Keratinocyte (primary cell): ENCODE results near the gene CIDEB. TPM values are rescaled to one million over a fixed set of nuclear protein-coding genes. Genes with fewer than 3 reads are reported as not detected.

ENCODE experiments used
- DNase-seq: peaks from one replicate; pipeline ENCODE4 v3.0.0-alpha.2; 2011; ENCODE audit warnings: low read depth, missing footprints, low spot score
- FAIRE-seq: peaks from 2 replicates; lab custom pipeline; 2011; peaks lifted over from hg19 to GRCh38; lab: Jason Lieb, UNC
- H2AFZ ChIP-seq: 2 replicates; pipeline ENCODE4 v1.6.0; 2012; ENCODE audit warnings: low read length, control low read depth, inconsistent platforms; ENCODE audit not compliant: control insufficient read depth
- H3K27ac ChIP-seq: 2 replicates; pipeline ENCODE4 v1.5.1; 2011; ENCODE audit warnings: low read length; ENCODE audit not compliant: control insufficient read depth, insufficient read depth
- H3K27me3 ChIP-seq: 3 replicates; pipeline ENCODE4 v1.6.0; 2011; ENCODE audit warnings: low read length; ENCODE audit not compliant: control insufficient read depth, insufficient read depth; ENCODE audit errors: extremely low read depth
- H3K36me3 ChIP-seq, 2 experiments: 2 replicates in 1 of 2; 3 replicates in 1 of 2; pipeline ENCODE4 v1.5.1; 2011; ENCODE audit warnings: low read length in 2 of 2, mild to moderate bottlenecking in 1 of 2; ENCODE audit not compliant: control insufficient read depth in 2 of 2, insufficient read depth in 2 of 2; ENCODE audit errors: extremely low read depth in 1 of 2
- H3K4me1 ChIP-seq: 3 replicates; pipeline ENCODE4 v1.5.1; 2011; ENCODE audit warnings: low read length; ENCODE audit not compliant: control insufficient read depth, insufficient read depth; ENCODE audit errors: extremely low read depth
- H3K4me2 ChIP-seq: 3 replicates; pipeline ENCODE4 v1.6.0; 2011; ENCODE audit warnings: low read depth, low read length; ENCODE audit not compliant: control insufficient read depth, insufficient read depth; ENCODE audit errors: extremely low read depth
- H3K4me3 ChIP-seq, 3 experiments: fragments of 200-600 bp in 1 of 3; sonication (generic) in 1 of 3; 2 replicates in 2 of 3; 3 replicates in 1 of 3; pipeline ENCODE4 v1.5.1; 2011 to 2016; ENCODE audit warnings: low read length in 3 of 3, mild to moderate bottlenecking in 3 of 3, control low read depth in 2 of 3, inconsistent platforms in 1 of 3, low read depth in 1 of 3, mixed read lengths in 1 of 3, mixed run types in 1 of 3, moderate library complexity in 1 of 3; ENCODE audit not compliant: control insufficient read depth in 2 of 3, insufficient read depth in 2 of 3; ENCODE audit errors: extremely low read depth in 1 of 3
- H3K79me2 ChIP-seq: 2 replicates; pipeline ENCODE4 v1.6.0; 2012; ENCODE audit warnings: low read length; ENCODE audit not compliant: control insufficient read depth, insufficient read depth
- H3K9ac ChIP-seq: 3 replicates; pipeline ENCODE4 v1.6.0; 2011; ENCODE audit warnings: low read length; ENCODE audit not compliant: control insufficient read depth, insufficient read depth; ENCODE audit errors: extremely low read depth
- H3K9me1 ChIP-seq: 3 replicates; pipeline ENCODE4 v1.6.0; 2011; ENCODE audit warnings: low read length; ENCODE audit not compliant: control insufficient read depth, insufficient read depth; ENCODE audit errors: extremely low read depth
- H3K9me3 ChIP-seq: 2 replicates; pipeline ENCODE4 v1.5.1; 2012; ENCODE audit warnings: low read depth, low read length; ENCODE audit not compliant: control insufficient read depth
- H4K20me1 ChIP-seq: 3 replicates; pipeline ENCODE4 v1.6.0; 2011; ENCODE audit warnings: low read length; ENCODE audit not compliant: control insufficient read depth, insufficient read depth; ENCODE audit errors: extremely low read depth
- CTCF ChIP-seq, 3 experiments: IDR thresholded peaks in 1 of 3; conservative IDR thresholded peaks in 1 of 3; optimal IDR thresholded peaks in 1 of 3; 2 replicates in 2 of 3; 3 replicates in 1 of 3; pipeline versions ENCODE3 to v1.5.1; 2011; ENCODE audit warnings: low read length in 3 of 3, mild to moderate bottlenecking in 3 of 3, moderate library complexity in 2 of 3, control low read depth in 1 of 3, inconsistent platforms in 1 of 3; ENCODE audit not compliant: insufficient read depth in 2 of 3; ENCODE audit errors: extremely low read depth in 1 of 3
- EZH2 ChIP-seq: IDR thresholded peaks from one replicate; pipeline ENCODE4 v1.6.1; 2012; ENCODE audit warnings: inconsistent platforms, mild to moderate bottlenecking, low read length, moderate library complexity
- dilution Hi-C: fragments of 300-500 bp; cut with MboI; formaldehyde crosslinking; loops from one replicate; pipeline ENCODE4 v1.7.0; 2020; ENCODE audit warnings: low sequenced_read_pairs; ENCODE audit not compliant: extremely low pct_ligation_motif_present
- polyA plus RNA-seq, 5 experiments: library from polyadenylated mRNA; depleted of rRNA in 3 of 5; stranded (reverse) in 3 of 5; stranded (forward) in 1 of 5; unstranded in 1 of 5; fragments of >200 nt; gene quantifications; 1 replicate in 1 of 5; 2 replicates in 3 of 5; 3 replicates in 1 of 5; pipeline versions ENCODE4 v1.2.1 to v1.2.3, GENCODE V29; 2011 to 2012; ENCODE audit warnings: missing spikeins in 2 of 5, low read depth in 1 of 5, low replicate concordance in 1 of 5

Gene CIDEB
- polyA plus RNA-seq, 1 donor (not counting 4 experiments of a cell fraction or from before 2014, with no cell fraction given), result 3.7 TPM

GRCh38 chr14:24330973-24331674 is 23.3 kb upstream of the CIDEB start:
- Histone ChIP-seq H3K27ac (no peak overlapping the region), H3K4me2 (no peak overlapping the region), H4K20me1 (no peaks in the 10 kb centered on the region), H2AFZ (no peak overlapping the region), H3K79me2 (no peaks in the 10 kb centered on the region), H3K4me1 (peaks cover 22% of the 10 kb centered on the region), H3K9me1 (no peaks in the 10 kb centered on the region), H3K27me3 (peaks cover 13% of the 10 kb centered on the region), H3K9me3 (no peaks in the 10 kb centered on the region), H3K36me3 (no peaks in the 10 kb centered on the region), H3K9ac (no peak overlapping the region), H3K4me3 (no peak overlapping the region)
- dilution Hi-C loops, result no loop called here
- no peak for FAIRE-seq
- TF ChIP-seq CTCF (optimal IDR thresholded peaks at IDR 0.05 in 1 of 3, IDR thresholded peaks at IDR 0.05 in 1 of 3, conservative IDR thresholded peaks at IDR 0.05 in 1 of 3; ENCODE audit: extremely low read depth in 1 of 3, insufficient read depth in 2 of 3, low read length in 3 of 3) (no peak), EZH2 (no peak)
- DNase-seq, result no peak

- Histone ChIP-seq H3K9me3 (no peaks in the 10 kb centered on the region), H3K4me1 (peaks cover 21% of the 10 kb centered on the region), H3K27me3 (peaks cover 6% of the 10 kb centered on the region), H3K4me3 (no peak overlapping the region), H3K79me2 (no peaks in the 10 kb centered on the region), H3K9ac (no peak overlapping the region), H3K27ac (no peak overlapping the region), H4K20me1 (no peaks in the 10 kb centered on the region), H3K36me3 (no peaks in the 10 kb centered on the region), H3K9me1 (no peaks in the 10 kb centered on the region), H3K4me2 (no peak overlapping the region), H2AFZ (no peak overlapping the region)
- FAIRE-seq (no peak), DNase-seq (no peak)
- dilution Hi-C loops, result no loop called here
- TF ChIP-seq CTCF (optimal IDR thresholded peaks at IDR 0.05 in 1 of 3, IDR thresholded peaks at IDR 0.05 in 1 of 3, conservative IDR thresholded peaks at IDR 0.05 in 1 of 3; ENCODE audit: extremely low read depth in 1 of 3, insufficient read depth in 2 of 3, low read length in 3 of 3) (no peak), EZH2 (no peak)
Measured at GRCh38 chr14:24329736-24330135, 22.0 kb upstream of the CIDEB start.
